GM12864 (cell line): Measurements from ENCODE around the gene FBXL13.

ENCODE experiments used
- DNase-seq: peaks from one replicate; pipeline ENCODE4 v3.0.0-alpha.2; 2011; ENCODE audit warnings: low read depth
- H3K4me3 ChIP-seq: 2 replicates; pipeline ENCODE4 v1.5.1; 2011; ENCODE audit warnings: mild to moderate bottlenecking, low read depth, low read length, control low read depth
- CTCF ChIP-seq: IDR thresholded peaks from 2 replicates; pipeline ENCODE4 v1.5.1; 2011; ENCODE audit warnings: low read depth, mild to moderate bottlenecking, moderate library complexity, low read length, control low read depth, inconsistent platforms; ENCODE audit errors: missing control alignments

The FBXL13 gene

DNA sequence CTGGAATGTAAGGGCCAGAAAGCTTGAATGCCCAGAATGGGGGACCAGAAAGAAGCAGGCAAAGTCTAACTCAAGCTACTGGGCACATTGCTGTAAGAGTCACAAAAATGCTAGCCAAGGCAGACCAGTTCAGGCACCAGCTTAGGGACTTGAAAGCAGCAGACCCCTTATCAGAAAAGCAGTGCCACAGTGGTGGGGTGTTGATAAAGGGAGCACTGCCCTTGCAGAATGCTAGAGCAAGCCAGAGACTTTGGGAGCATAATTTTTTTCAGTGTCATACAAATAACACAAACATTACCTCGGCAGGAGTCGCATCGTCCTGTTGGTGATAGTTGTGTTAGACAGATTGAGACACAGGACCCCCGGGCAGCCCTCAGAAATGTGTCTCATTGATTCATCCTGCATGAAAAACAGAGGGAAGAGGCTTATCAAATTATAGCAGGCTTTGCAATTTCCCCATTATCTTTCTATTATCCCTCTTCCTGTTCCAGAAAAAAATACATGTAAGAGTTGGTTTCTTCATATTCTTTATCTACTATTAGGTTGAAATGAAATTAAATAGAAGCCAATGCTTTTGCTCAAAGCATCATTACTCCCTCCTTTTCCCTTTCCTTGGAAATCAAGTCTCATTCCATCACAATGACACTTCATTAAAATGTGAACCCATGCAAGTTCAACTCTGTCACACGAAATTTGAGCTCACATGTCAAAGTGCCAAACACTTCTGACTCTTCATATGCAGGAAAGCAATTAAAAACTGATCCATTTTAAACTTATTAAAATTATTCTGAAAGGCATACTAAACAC is 148.4 kb downstream of the FBXL13 start:
- no peak for TF ChIP-seq CTCF
- no peak overlapping the region for H3K4me3 ChIP-seq
- DNase-seq = no peak

GRCh38 chr7:102918845-102919244 is 155.8 kb downstream of the FBXL13 start:
- no peak for DNase-seq
- H3K4me3 ChIP-seq = no peak overlapping the region
- no peak for TF ChIP-seq CTCF

GRCh38 chr7:102917436-102918353 is 156.9 kb downstream of the FBXL13 start:
- DNase-seq = no peak
- no peak overlapping the region for H3K4me3 ChIP-seq
- no peak for TF ChIP-seq CTCF

DNA sequence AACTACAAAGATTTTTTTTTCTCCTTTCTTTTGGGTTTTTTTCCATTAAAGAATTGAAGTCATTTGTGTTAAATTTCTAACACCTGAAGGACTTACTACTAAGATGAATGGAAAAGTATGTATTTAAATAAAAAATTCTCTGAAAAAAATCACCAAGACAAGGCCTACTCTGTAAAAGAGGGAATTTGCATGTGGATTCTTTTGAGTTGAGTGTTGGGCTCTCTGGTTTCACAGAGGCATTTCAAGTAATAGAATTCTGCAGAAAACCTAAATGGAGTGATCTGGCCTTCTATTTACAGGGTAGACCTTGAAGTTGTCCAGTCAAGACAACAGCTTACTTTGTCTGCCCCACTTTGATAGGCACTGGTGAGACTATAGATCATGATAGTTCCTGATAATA is 157.7 kb downstream of the FBXL13 start:
- no peak for TF ChIP-seq CTCF
- no peak overlapping the region for H3K4me3 ChIP-seq
- DNase-seq = no peak

GRCh38 chr7:102916426-102916825 is 158.2 kb downstream of the FBXL13 start:
- DNase-seq = no peak
- no peak for TF ChIP-seq CTCF

DNA sequence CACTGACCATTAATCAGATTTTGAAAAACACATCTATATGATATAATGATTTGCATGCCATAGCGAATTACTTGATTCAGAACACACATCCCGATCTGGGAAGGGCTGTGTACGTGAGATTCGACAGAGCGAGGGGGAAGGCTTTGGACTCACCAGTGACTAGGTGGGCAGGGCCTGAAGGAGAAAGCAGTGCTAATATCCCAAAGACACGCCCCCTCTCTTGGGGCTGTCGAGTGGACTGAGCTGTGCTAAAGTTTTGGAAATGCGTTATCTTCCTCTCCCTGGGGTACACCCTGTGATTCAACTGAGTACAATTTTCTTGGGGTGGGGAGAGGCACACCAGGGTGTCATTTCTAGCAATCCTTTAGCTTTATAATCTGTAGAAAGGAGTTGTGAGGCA is 160.0 kb downstream of the FBXL13 start:
- DNase-seq = no peak
- TF ChIP-seq CTCF = no peak
- H3K4me3 ChIP-seq = no peak overlapping the region

More at GRCh38 chr7:102916426-102916825, 158.2 kb downstream of the FBXL13 start:
- H3K4me3 ChIP-seq = no peak overlapping the region
